SU-DHL-6 (cell line): ENCODE results near the gene HSD3B7.

Experiments used
- H2AFZ ChIP-seq: fragments of 200-600 bp; sonication (generic); 2 replicates; pipeline ENCODE4 v1.6.1; 2014; ENCODE audit warnings: low read depth, mild to moderate bottlenecking, moderate library complexity, mixed read lengths, antibody characterized with exemption, low read length; ENCODE audit not compliant: severe bottlenecking
- H3F3A ChIP-seq: fragments of 200-600 bp; shearing (Covaris generic); 2 replicates; pipeline ENCODE4 v1.6.0; 2016; ENCODE audit warnings: antibody characterized with exemption, mild to moderate bottlenecking; ENCODE audit not compliant: insufficient read depth
- H3K27ac ChIP-seq: fragments of 200-600 bp; sonication (generic); 2 replicates; pipeline ENCODE4 v1.5.1; 2016; ENCODE audit warnings: low read depth, mild to moderate bottlenecking, low read length, moderate library complexity, mixed read lengths
- H3K27me3 ChIP-seq: fragments of 200-600 bp; sonication (generic), shearing (Covaris generic); 2 replicates; pipeline ENCODE4 v1.6.0; 2014; ENCODE audit warnings: mild to moderate bottlenecking, low read length
- H3K36me3 ChIP-seq: fragments of 200-600 bp; sonication (generic); 2 replicates; pipeline ENCODE4 v1.6.1; 2014; ENCODE audit warnings: mild to moderate bottlenecking, low read length, mixed read lengths
- H3K4me2 ChIP-seq: fragments of 300-600, 200-600 bp; shearing (Covaris generic), sonication (generic); 2 replicates; pipeline ENCODE4 v1.6.0; 2014; ENCODE audit warnings: low read length, low read depth, mild to moderate bottlenecking; ENCODE audit not compliant: poor library complexity, severe bottlenecking
- H3K4me3 ChIP-seq: fragments of 200-600 bp; sonication (generic); 2 replicates; pipeline ENCODE4 v1.5.1; 2014; ENCODE audit warnings: antibody characterized with exemption, low read length, mild to moderate bottlenecking, mixed read lengths; ENCODE audit not compliant: insufficient read depth, poor library complexity, severe bottlenecking
- H3K79me2 ChIP-seq: fragments of 200-600 bp; sonication (generic); 2 replicates; pipeline ENCODE4 v1.6.1; 2014; ENCODE audit warnings: mild to moderate bottlenecking, low read length, moderate library complexity; ENCODE audit not compliant: insufficient read depth
- H3K9ac ChIP-seq: fragments of 200-600 bp; sonication (generic); 2 replicates; pipeline ENCODE4 v1.7.0; 2014; ENCODE audit warnings: mild to moderate bottlenecking, low read length
- H3K9me2 ChIP-seq: fragments of 200-600 bp; sonication (generic); replicated peaks from 2 replicates; pipeline ENCODE4 v1.6.1; 2014; ENCODE audit warnings: low read length; ENCODE audit not compliant: insufficient read depth
- H3K9me3 ChIP-seq: fragments of 200-600 bp; sonication (generic); 2 replicates; pipeline ENCODE4 v1.6.1; 2014; ENCODE audit warnings: low read length, mixed read lengths; ENCODE audit not compliant: insufficient read depth
- H4K20me1 ChIP-seq: fragments of 200-600 bp; sonication (generic); 2 replicates; pipeline ENCODE4 v1.6.1; 2014; ENCODE audit warnings: low read depth, mild to moderate bottlenecking, antibody characterized with exemption, low read length, moderate library complexity, mixed read lengths
- EZH2phosphoT487 ChIP-seq: fragments of 200-600 bp; sonication (generic), shearing (Covaris generic); conservative IDR thresholded peaks from 2 replicates; pipeline ENCODE4 v1.6.1; 2018; ENCODE audit warnings: mild to moderate bottlenecking, antibody characterized with exemption, low read length, moderate library complexity, mixed read lengths
- TF ChIP-seq, protein P1 (sequence below): fragments of 200-600 bp; sonication (generic); IDR thresholded peaks from one replicate; pipeline ENCODE4 v1.5.1; 2017; ENCODE audit warnings: antibody characterized with exemption, mild to moderate bottlenecking, low read length, moderate library complexity; ENCODE audit not compliant: insufficient read depth, poor library complexity, severe bottlenecking

HSD3B7 gene

DNA sequence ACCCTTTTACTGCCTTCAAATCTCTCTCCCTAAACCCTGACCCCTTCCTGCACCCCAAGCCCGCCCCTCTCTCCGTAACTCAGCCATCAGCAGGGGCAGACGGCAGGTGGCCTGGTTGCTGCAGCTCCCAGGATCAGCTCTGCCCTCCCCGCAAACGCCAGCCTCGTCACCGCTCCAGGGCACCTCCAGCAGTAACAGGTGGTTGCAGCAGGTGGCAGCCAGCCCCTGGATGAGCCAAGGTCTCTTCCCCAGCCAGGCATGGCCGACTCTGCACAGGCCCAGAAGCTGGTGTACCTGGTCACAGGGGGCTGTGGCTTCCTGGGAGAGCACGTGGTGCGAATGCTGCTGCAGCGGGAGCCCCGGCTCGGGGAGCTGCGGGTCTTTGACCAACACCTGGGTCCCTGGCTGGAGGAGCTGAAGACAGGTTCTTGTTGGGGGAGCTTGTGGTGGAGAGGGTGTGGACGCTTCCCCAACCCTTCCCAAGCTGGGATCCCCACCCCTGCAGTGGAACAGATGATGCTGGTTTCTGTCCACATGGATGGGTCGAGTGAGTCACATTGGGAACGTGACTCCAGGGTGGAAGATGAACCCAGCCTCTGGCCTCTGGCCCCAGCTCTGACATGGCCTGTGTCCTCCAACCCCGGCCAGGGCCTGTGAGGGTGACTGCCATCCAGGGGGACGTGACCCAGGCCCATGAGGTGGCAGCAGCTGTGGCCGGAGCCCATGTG is 558 bp downstream of the HSD3B7 start:
- Histone ChIP-seq H3K9me3 (no peaks in the 10 kb centered on the region), H3K9me2 (no peaks in the 10 kb centered on the region), H3K4me2 (no peak overlapping the region), H3K27me3 (no peaks in the 10 kb centered on the region), H3K27ac (no peak overlapping the region), H3K79me2 (no peaks in the 10 kb centered on the region), H3K4me3 (no peak overlapping the region), H2AFZ (no peak overlapping the region), H3F3A (no peaks in the 10 kb centered on the region; the same call in 1 of the 2 replicates), H4K20me1 (no peaks in the 10 kb centered on the region), H3K9ac (no peak overlapping the region), H3K36me3 (no peaks in the 10 kb centered on the region)
- no peak for TF ChIP-seq EZH2phosphoT487
- TF ChIP-seq, protein P1, sequence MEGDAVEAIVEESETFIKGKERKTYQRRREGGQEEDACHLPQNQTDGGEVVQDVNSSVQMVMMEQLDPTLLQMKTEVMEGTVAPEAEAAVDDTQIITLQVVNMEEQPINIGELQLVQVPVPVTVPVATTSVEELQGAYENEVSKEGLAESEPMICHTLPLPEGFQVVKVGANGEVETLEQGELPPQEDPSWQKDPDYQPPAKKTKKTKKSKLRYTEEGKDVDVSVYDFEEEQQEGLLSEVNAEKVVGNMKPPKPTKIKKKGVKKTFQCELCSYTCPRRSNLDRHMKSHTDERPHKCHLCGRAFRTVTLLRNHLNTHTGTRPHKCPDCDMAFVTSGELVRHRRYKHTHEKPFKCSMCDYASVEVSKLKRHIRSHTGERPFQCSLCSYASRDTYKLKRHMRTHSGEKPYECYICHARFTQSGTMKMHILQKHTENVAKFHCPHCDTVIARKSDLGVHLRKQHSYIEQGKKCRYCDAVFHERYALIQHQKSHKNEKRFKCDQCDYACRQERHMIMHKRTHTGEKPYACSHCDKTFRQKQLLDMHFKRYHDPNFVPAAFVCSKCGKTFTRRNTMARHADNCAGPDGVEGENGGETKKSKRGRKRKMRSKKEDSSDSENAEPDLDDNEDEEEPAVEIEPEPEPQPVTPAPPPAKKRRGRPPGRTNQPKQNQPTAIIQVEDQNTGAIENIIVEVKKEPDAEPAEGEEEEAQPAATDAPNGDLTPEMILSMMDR, result no peak

DNA sequence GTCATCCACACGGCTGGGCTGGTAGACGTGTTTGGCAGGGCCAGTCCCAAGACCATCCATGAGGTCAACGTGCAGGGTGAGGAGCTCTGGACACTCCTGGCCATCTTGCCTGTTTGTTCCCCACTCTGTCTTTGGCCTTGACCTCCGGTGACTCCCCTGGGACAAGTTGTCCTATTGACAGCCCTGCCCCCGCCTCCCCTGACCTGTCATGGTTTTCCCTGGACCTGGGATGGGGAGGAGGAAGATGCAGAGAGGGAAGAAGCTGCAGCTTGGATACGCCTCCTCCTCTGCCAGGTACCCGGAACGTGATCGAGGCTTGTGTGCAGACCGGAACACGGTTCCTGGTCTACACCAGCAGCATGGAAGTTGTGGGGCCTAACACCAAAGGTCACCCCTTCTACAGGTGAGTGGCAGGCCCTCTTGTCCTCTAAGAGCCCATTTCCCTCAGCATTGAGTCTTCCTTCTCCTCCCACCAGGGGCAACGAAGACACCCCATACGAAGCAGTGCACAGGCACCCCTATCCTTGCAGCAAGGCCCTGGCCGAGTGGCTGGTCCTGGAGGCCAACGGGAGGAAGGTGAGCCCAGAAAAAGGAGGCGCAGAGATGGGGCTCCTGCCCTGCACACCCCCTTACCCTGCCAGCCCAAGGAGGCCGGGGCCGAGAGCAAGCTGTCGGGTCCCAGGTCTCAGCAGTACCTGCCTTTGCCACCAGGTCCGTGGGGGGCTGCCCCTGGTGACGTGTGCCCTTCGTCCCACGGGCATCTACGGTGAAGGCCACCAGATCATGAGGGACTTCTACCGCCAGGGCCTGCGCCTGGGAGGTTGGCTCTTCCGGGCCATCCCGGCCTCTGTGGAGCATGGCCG is 1.4 kb downstream of the HSD3B7 start:
- no peak overlapping the region for H3K27ac ChIP-seq

DNA sequence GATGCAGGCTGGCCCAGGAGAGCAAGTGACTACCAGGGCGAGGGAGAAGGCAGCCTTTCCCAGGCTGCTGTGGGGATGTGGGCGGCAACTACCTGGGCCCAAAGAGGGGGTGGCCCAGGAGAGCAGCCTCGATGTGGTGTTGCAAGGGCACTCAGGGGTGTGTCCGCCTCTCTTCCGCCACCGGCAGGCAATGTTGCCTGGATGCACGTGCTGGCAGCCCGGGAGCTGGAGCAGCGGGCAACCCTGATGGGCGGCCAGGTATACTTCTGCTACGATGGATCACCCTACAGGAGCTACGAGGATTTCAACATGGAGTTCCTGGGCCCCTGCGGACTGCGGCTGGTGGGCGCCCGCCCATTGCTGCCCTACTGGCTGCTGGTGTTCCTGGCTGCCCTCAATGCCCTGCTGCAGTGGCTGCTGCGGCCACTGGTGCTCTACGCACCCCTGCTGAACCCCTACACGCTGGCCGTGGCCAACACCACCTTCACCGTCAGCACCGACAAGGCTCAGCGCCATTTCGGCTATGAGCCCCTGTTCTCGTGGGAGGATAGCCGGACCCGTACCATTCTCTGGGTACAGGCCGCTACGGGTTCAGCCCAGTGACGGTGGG is 2.7 kb downstream of the HSD3B7 start:
- Histone ChIP-seq H3K9ac (no peak overlapping the region), H3K27me3 (no peaks in the 10 kb centered on the region), H3K36me3 (no peaks in the 10 kb centered on the region), H3K9me2 (no peaks in the 10 kb centered on the region), H3K4me2 (no peak overlapping the region), H4K20me1 (no peaks in the 10 kb centered on the region), H3K4me3 (no peak overlapping the region), H2AFZ (no peak overlapping the region), H3K79me2 (no peaks in the 10 kb centered on the region), H3K27ac (no peak overlapping the region), H3K9me3 (no peaks in the 10 kb centered on the region), H3F3A (no peaks in the 10 kb centered on the region; the same call in 1 of the 2 replicates)
- TF ChIP-seq, protein P1, result no peak
- no peak for TF ChIP-seq EZH2phosphoT487

More for the DNA sequence above, 1.4 kb downstream of the HSD3B7 start:
- Histone ChIP-seq H3K27me3 (no peaks in the 10 kb centered on the region), H4K20me1 (no peaks in the 10 kb centered on the region), H3K9ac (no peak overlapping the region), H3K4me2 (no peak overlapping the region), H3K36me3 (no peaks in the 10 kb centered on the region), H2AFZ (no peak overlapping the region), H3K9me3 (no peaks in the 10 kb centered on the region), H3K79me2 (no peaks in the 10 kb centered on the region), H3K9me2 (no peaks in the 10 kb centered on the region), H3K4me3 (no peak overlapping the region), H3F3A (no peaks in the 10 kb centered on the region; the same call in 1 of the 2 replicates)
- TF ChIP-seq, protein P1, result no peak
- TF ChIP-seq EZH2phosphoT487, result no peak
